ENCODE measurements around the gene EFCAB8.

Gene EFCAB8

DNA sequence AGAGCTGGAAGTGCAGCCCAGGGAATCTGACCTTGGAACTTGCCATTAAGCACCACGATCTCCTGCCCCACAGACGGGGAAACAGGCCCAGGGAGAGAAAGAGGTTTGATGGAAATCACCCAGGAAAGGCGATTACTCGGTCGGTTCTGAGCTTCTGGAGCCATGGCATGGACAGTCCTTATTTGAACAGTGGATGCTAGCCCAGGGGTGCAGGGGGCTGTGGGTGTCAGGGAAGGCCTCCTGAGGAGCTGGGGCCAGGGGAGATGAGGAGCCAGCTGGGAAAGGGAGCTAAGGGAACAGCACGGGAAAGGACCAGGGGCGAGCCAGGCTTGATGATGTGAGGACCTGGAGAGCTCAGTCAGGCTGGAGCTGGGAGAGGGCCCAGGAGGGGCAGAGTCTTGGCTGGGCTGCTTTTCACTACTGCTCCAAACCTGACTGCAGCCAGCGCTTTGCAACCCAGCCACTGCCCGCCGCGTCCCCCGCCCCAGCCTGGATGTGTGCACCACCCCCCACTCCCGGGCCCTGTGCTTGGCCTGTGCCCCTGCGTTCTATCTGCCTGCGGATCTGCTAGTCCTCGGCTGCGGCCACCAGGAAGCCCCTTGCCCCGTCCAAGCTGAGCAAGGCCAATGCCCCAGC, 127.7 kb downstream of the EFCAB8 start:
- DNase-seq (ENCODE audit: low spot score) = no peak

DNA sequence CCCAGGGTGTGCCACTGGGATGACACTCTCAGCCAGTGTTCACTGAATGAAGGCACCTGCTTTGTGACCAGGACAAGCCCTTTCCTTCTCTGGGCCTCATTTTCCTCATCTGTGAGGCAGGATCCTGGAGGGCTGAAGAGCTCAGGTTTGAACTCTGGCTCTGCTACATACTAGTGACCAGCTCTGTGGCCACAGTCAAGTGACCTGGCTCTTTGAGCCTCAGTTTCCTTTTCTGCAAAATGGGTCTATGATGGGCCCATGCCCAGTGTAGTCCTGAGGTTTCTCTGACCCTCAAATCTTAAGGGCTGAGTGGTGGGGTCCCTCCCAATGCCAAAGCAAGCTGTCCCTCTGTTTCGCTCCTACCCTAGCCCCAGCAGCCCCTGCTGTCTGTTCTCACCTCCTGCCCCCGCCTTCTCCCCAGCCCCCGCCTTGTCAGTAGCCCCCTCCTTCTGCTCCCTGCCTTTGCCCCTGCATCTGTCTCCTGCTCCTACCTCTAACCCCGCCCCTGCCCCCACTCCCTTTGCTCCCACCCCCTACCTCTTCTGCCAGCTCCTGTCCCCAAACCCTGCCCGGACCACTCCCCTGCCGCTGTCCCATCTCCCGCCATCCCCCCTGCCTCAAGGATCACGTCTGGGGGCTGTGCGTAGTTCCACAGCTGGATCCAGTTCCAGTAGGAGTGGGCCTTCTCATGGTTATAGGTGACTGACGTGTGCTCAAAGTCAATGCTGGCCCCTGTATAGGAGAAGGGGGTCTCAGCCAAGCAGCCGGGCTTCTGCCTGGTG, 128.5 kb downstream of the EFCAB8 start:
- DNase-seq (ENCODE audit: low spot score) = no peak

DNA sequence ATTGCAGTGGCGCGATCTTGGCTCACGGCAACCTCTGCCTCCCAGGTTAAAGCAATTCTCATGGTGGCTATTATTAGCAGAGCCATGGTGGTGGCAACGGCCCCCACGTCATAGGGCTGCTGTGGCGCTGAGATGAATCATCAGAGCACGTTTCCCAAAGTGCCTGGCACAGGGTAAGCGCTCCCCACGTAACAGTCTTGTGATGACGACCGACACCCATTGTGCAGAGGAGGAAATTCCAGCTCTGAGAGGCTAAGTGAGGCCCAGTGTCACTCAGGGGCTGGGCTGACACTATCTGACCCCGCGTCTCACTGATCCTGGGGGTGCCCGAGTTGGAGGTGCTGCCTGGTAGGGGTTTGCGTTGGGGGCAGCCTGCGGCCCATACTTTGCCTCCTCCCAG, 129.3 kb downstream of the EFCAB8 start:
- DNase-seq (ENCODE audit: low spot score) = no peak

DNA sequence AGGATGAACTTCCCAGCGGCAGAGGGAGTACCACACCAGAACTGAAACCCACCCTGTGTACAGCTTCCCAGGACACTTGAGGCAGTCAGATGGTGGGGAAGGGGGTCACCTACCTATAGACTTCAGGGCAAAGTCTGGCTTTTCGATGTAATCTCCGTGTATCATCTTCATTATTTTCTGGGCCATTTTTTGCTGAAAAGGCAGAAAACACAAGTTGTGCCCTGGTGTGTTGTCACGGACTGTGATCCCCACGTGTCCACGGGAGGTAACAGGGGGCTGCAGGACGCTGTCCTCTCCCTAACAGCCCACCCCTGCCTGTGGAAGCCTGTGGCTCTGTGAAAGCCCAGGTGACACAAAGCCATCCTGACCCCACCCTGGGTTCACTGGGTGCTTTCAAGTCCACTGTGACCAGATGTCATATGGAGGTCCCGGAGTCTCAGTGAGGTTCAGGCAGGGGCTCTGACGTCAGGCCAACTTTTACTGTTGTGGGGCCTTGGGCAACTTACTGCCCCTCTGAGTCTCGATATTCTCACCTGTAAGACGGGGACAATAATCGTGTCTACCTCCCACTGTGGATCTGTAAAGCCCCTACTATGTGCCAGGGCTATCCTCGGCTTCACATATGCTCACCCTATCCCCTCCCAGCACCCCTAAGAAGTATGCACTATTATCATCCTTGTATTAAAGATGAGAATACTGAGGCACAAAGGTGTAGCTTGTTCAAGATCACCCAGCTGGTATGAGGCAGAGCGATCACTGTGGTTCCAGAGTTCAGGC, 131.0 kb downstream of the EFCAB8 start:
- no peak for DNase-seq (ENCODE audit: low spot score)

DNA sequence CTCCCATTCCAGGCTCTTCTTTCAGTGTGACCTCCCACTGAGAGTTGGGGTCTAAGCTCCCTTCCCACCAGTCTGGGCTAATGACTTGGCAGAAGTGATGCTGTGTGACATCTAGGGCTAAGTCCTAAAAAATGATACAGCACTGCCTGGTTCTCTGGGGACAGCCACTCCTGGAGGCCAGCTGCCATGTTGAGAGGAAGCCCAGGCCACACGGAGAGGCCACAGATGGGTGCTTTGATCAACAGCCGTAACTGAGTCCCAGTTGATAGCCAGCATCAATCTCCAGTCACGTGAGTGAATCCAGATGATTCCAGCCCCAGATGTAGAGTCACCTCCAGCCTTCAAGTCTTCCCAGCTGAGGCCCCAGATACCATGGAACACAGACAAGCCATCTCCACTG, 131.7 kb downstream of the EFCAB8 start:
- no peak for DNase-seq (ENCODE audit: low spot score)

DNA sequence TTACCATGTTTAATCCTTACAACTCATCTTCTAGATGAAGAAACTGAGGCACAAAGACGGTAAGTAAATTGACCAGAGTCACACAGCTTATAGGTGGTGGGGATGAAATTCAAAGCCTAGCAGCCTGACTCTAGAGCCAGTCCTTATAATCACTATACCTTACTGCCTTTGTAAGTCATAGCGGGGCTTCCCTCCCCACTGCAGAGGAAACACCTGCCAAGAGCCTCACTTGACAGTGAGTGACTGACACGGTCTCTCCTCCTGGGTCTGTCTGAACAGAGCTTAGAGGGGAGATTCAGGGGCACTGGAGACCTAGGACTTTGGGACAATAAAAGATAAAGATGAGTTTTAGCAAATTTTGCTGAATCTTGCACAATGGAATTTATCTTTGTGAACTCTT, 132.7 kb downstream of the EFCAB8 start:
- no peak for DNase-seq (ENCODE audit: low spot score)

DNA sequence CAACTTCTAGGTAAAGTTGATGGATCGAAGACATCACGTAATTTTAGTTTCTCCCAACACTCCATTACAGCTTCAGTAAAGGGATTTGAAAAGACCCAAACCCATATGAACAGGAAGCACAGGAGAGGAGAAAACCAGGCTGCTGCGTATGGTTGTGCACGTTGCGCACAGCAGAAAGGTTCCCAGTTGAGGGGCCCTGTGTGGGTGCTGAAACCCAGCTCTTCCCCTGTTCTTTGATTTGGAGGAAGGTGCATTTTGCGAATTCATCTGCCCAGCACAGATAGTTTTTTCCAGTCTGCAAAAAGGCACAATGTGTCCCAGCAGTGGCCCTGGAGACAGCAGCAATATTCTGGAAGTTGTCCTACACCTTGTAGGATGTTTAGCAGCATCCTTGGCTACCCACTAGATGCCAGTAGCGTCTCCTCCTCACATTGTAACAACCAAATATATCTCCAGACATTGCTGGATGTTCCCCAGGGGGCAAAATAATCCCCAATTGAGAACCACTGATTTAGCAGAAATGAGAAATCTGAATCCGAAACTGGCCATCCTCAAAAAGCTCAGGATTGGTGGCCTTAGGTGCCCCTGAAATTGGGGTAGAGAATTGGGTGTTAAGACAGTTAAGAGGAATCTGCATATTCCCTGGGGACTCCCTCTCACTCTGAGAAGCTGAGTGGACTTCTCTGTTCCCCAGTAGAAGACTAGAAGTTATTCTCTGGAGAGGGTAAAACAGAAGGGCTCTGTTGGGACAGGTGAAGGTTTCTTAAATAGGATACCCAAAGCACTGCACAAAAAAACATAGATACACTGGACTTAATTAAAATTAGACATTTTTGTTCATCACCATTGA, 133.3 kb downstream of the EFCAB8 start:
- no peak for DNase-seq (ENCODE audit: low spot score)

DNA sequence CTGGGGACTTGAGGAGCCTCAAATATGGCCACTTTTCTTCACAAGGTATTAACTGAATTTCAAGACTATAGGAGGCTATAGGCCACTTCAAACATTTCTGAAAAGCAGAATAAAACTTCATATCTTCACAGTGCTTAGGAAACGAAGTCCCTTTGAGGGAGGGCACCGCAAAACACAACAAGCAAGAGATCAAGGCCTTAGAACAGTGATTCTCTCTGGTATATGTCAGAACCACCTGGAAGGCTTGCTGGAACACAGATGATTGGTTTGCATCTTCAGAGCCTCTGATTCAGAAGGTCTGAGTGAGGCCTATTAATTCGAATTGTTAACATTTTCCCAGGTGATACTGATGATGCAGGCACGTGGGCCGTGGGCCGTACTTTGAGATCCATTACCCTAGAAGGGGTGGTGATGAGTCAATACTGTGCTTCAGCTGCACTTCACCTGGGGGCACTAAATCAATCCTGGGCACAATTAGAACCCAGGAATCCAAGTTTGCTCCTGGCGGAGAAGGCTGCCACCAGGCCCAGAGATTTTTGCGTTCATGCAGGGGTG, 134.8 kb downstream of the EFCAB8 start:
- no peak for DNase-seq (ENCODE audit: low spot score)

DNA sequence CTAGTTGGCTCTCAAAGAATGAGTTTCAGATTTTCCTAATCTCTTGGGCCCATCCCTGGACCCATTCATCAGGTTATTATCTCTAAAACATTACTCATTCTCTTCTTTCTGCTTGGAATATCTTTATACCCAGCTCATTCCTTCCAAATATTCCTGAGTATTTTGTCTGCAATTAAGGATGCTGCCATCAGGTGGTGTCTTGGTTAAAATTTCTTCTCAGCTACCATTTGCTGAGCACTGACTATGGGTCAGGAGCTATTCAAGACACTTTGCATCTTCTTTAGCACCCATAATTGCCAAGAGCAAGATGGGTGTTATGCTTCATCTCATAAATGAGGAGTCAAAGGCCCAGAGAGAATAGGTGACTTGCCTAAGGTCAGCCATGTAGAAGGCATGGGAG, 137.1 kb downstream of the EFCAB8 start:
- DNase-seq (ENCODE audit: low spot score) = no peak

DNA sequence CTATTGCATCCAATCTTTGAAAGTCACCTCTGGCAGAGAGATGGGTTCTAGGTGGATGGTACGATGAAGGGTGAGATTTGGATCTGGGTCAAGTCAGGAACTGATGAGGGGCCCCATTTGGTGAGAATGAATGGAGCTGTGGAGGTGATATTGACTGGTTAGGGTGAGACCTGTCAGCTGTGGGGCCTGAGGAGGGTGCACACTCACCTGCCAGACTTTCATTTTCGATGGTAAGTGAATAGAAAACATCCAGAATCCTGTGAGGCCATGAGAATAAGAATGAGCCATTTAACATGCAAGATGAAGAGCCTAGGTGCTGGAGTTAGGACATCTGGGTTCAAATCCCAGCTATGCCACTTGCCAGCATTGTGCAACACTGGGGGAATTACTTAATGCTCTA, 138.7 kb downstream of the EFCAB8 start:
- DNase-seq (ENCODE audit: low spot score) = no peak

DNA sequence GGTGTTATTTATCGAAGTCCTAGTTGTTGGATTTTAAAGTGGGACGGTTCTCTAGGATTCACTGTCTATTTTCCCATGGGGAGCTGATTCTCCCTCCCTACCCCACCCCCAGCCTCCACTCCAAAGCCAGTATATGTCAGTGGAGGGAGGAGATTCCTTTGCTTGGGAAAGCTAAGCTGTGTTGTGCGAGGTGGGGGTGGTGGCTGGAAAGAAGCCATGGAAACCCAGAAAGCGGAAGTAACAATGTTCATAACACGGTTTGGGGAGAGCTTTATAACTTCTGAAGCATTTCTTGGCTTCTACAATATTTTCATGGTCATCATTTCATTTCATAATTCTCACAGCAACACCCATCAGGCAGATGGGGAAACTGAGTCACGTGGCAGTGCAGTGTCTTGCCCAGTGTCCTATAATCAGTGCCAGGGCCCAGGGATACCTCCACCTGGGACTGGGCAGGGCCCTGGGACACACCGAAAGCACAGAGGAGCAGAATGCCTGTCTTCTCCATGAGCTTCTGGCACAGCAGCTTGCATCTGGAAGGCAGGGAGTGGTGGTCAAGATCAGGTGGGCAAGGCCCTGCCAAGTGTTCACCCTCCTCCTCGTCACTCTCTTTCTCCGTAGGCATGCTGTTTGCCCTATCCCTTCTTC, 141.0 kb downstream of the EFCAB8 start:
- DNase-seq (ENCODE audit: low spot score) = no peak

DNA sequence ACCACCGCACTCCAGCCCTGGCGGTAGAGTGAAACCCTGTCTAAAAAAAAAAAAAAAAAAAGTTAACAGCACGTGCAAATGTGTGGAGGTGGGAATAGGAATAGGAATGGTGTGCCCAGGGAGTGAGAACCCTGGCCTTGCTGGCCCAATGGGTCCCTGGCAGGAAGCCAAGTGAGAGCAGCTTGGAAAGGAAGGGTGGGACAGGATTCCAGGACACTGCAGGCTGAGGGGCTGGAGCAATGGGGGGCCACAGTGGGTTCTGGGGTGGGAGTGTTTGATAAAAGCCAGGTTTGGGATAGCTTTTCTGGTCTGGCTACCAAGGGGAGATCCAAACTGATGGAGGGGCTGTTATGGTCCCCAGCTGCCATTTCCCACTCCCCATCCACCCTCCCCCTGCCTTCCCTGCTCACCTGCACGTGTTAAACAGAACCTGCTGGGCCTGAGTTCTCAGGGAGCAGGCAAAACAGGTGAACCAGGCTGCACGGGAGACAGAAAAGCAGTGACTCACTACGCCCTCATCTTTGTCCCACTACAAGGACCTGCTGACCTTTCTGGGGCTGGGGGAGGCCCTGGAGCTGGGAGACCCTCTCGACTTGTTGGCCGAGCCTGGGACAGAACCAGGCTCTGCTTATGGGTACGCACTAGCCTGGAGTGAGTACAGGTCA, 142.2 kb downstream of the EFCAB8 start:
- DNase-seq (ENCODE audit: low spot score) = no peak

DNA sequence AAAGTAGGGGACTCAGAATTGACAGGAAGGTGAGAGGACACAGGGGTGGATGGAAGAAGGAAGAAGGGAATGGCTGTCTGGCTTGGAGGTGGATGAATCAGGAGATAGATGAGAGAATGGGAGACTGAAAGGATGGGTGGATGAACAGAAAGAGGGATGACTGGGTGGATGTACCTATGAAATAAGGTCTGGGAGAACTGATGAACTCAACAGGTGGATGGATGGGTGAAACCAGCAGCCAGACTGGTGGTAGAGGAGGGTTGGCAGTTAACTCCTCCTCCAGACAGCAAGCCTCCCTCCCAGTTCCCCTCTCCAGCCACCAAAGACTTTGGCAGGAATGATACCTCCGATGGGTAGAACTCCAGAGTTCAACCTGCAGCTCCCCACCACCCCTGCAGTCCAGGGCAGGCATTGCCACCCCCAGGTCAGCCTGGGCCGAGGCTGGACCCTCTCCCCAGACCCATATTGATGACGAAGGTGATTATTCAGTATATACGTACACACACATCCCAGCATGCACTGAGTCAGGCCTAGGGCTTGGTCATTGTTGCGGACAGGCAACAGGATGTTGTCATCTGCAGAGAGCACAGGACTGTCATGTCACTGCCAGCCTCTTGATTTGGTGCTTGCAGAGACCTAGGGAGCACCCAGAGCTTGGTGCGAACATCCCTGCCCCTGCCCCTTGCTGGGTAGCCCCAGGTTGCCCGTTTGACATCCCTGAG, 143.5 kb downstream of the EFCAB8 start:
- DNase-seq (ENCODE audit: low spot score) = no peak

DNA sequence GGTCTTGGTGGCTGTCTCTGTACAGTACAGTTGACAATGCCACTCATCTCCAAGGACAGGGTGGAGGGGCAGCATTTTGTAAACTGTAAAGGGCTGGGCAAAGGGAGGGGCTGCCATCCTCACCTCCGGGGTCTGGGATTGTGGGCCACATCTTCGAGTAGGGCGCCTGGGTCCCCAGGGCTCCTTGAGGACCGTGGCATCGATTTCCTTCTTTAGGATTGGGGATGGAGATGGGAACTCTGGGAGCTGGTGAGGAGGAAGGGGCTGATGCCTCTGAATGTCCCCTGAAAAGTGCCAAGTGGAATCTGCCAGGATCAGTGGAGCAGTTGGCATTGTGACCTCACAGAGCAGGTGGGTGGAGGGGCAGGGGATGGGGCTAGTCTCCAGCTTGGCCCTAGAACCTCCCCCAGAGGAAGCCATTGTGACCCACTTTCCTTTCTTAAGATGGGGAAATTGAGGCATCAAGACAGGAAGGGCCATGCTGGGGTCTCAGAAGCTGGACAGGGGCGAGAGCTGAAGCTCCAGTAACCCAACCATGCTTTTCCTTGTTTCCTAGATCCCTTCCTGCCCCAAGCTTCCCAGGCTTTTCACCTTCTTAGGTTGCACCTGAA, 145.5 kb downstream of the EFCAB8 start, which contains the start of gene SUN5:
Gene SUN5, minus strand, starts transcription at position 293 of the 611 bp plus-strand sequence. Its CDS starts 93 bp downstream, at position 200.
- DNase-seq (ENCODE audit: low spot score) = no peak

DNA sequence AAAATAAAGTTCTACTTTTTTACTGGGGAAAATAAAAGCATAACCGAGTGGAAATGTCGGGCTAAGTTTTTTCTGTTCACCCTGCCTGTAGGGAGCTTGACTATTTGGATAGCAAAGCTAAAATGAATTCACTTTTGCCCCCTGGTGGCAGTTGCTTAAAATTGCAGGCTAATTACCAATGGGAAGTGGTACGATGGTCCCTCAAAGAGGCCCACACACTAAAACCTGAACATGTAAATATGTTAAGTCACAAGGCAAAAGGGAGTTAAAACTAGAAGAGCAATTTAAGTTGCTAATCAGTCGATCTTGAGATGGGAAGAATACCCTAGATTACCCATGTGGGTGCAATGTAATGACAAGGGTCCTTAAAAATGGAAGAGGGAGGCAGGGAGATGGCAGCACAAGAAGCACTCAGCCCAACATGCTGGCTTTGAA, 146.4 kb downstream of the EFCAB8 start:
- DNase-seq (ENCODE audit: low spot score) = no peak

DNA sequence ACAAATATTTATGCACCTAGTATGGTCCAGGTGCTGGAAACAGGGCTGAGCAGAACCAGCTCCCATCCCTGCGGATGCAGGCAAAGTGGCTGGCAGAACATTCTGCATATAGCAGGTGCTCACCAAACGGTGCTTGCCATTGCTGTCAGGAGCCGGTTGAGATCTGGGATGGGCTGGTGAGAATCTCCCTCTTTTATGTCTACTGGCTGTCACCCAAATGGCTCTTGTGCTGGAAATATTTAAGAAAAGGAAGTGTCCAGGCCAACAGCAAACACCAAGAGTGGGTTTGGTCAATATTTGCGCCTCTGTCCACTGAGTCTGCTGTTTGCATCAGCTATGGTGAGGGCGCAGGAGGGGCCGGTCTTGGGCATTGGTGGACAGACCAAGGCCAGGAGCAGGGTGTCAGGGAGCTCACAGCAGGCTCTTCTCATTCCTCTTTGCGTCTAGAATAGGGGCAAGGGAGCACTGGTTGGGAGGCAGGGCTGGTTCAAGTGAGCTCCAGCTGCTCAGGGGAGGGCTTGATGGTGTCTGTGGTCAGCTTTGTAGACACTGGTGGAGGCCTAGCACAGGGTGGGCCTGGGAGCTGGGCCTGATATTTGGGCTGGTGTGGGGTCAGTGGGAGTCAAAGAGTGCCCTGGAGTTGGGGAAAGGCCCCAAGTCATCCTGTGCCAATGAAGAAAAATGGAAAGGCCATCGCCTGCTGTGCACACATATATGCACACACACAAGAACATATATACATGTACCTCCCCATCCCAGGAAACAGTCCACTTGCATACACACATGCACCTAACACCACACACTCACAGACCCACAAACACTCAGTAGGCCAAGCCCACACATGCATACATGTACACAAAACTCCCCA, 147.4 kb downstream of the EFCAB8 start:
- no peak for DNase-seq (ENCODE audit: low spot score)

DNA sequence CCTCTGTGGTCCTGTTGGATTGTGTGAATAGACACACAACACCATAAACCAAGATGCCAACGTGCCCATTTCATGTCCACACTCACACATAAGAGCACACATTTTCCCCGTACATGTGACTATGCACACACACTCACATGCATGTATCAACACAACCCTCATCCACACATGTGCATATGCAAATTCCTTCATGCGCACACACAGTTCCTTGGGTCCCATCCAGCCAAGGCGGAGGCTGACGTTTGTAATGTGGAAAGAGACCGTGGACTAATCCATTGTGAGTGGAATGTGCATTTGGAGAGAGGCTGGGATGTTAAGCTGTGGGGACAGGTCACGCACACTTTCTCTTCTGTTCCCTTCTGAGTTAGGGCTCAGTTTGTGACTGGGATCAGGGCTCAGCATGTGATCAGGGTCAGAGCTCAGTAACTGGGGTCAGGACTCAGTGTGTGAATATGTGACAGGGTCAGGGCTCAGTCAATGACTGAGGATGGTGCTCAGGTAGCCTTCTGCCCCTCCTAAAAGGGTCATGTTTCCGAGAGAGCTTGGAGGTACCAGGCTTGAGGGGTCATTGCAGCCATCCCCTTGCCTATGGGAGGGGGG, 148.2 kb downstream of the EFCAB8 start:
- DNase-seq (ENCODE audit: low spot score) = no peak
